Liver (tissue), 9 donors: Measurements from ENCODE around the gene KRTAP4-9. TPM values are rescaled to one million over a fixed set of nuclear protein-coding genes. Genes with fewer than 3 reads are reported as not detected.
"Not testable (repeated sequence)": the region's sequence is repeated elsewhere in the genome, so short reads cannot be mapped to it uniquely, and the experiment has no call there.

Experiments used
- DNase-seq: peaks from one replicate; pipeline ENCODE4 v3.0.0-alpha.2; 2017; ENCODE audit warnings: low spot score
- H3K27ac ChIP-seq, 2 donors: one replicate each; pipeline ENCODE4 v1.7.0; 2013; ENCODE audit warnings: inconsistent platforms in 2 of 2, low read length in 2 of 2, control low read depth in 1 of 2, low read depth in 1 of 2, mild to moderate bottlenecking in 1 of 2
- H3K27me3 ChIP-seq, 4 donors: one replicate each; pipeline versions ENCODE4 v1.6.1 to v1.7.0; 2013; ENCODE audit warnings: low read length in 3 of 4, inconsistent platforms in 1 of 4, mild to moderate bottlenecking in 1 of 4, moderate library complexity in 1 of 4; ENCODE audit not compliant: control insufficient read depth in 4 of 4, insufficient read depth in 4 of 4
- H3K36me3 ChIP-seq, 4 donors: one replicate each; pipeline versions ENCODE4 v1.6.1 to v1.7.0; 2013; ENCODE audit warnings: low read length in 3 of 4, mild to moderate bottlenecking in 3 of 4, low read depth in 1 of 4, moderate library complexity in 1 of 4; ENCODE audit not compliant: control insufficient read depth in 4 of 4, insufficient read depth in 3 of 4
- H3K4me1 ChIP-seq, 4 donors: one replicate each; pipeline versions ENCODE4 v1.6.1 to v1.7.0; 2013; ENCODE audit warnings: low read length in 3 of 4, mild to moderate bottlenecking in 3 of 4, moderate library complexity in 1 of 4; ENCODE audit not compliant: control insufficient read depth in 4 of 4, insufficient read depth in 4 of 4
- H3K4me3 ChIP-seq, 3 donors: one replicate each; pipeline versions ENCODE4 v1.6.1 to v1.7.0; 2013; ENCODE audit warnings: low read length in 3 of 3, control low read depth in 1 of 3, low read depth in 1 of 3, mild to moderate bottlenecking in 1 of 3
- H3K9ac ChIP-seq, 2 donors: one replicate each; pipeline ENCODE4 v1.7.0; 2013; ENCODE audit warnings: low read length in 2 of 2, mild to moderate bottlenecking in 2 of 2, moderate library complexity in 2 of 2, control low read depth in 1 of 2, low read depth in 1 of 2
- H3K9me3 ChIP-seq, 4 donors: one replicate each; pipeline versions ENCODE4 v1.6.1 to v1.7.0; 2013; ENCODE audit warnings: low read length in 3 of 4; ENCODE audit not compliant: control insufficient read depth in 4 of 4
- EGR1 ChIP-seq, 2 donors: IDR thresholded peaks; 2 replicates each; pipeline ENCODE4 v1.6.1; 2016 to 2018; ENCODE audit warnings: antibody characterized with exemption in 2 of 2, low read depth in 2 of 2
- FOXA1 ChIP-seq: IDR thresholded peaks from 2 replicates; pipeline ENCODE4 v1.6.1; 2016; ENCODE audit warnings: antibody characterized with exemption
- FOXA2 ChIP-seq: IDR thresholded peaks from 2 replicates; pipeline ENCODE4 v1.6.1; 2016; ENCODE audit warnings: antibody characterized with exemption
- HNF4G ChIP-seq: IDR thresholded peaks from 2 replicates; pipeline ENCODE4 v1.6.1; 2016; ENCODE audit warnings: antibody characterized with exemption
- JUND ChIP-seq, 2 donors: IDR thresholded peaks; 2 replicates each; pipeline ENCODE4 v1.6.1; 2016; ENCODE audit warnings: antibody characterized with exemption in 2 of 2
- NR2F2 ChIP-seq: IDR thresholded peaks from 2 replicates; pipeline ENCODE4 v1.6.1; 2016; ENCODE audit warnings: antibody characterized with exemption
- RAD21 ChIP-seq, 2 donors: IDR thresholded peaks; 2 replicates each; pipeline ENCODE4 v1.6.1; 2016; ENCODE audit warnings: antibody characterized with exemption in 2 of 2, mild to moderate bottlenecking in 2 of 2
- RXRA ChIP-seq, 2 donors: IDR thresholded peaks; 2 replicates each; pipeline ENCODE4 v1.6.1; 2017 to 2018; ENCODE audit warnings: antibody characterized with exemption in 2 of 2, mild to moderate bottlenecking in 1 of 2
- WGBS: extraction: QIAGEN DNeasy Blood & Tissue Kit; methylation state at CpG from one replicate; pipeline ENCODE4 v1.1.7; 2013; 5-methylcytosine and 5-hydroxymethylcytosine counted together
- polyA plus RNA-seq, 2 donors: library from polyadenylated mRNA; stranded (reverse) in 1 of 2; unstranded in 1 of 2; fragments of 200-250 nt in 1 of 2; fragments of >200 nt in 1 of 2; fragmentation: Nextera tagmentation in 1 of 2; extraction: Ambion mirVana in 1 of 2; gene quantifications; one replicate each; pipeline versions ENCODE4 v1.2.1 to v1.2.3, GENCODE V29; 2013 to 2015
- total RNA-seq, 2 donors: library from RNA; depleted of rRNA; stranded (reverse); fragments of >200 nt; gene quantifications; one replicate each; pipeline ENCODE4 v1.2.3, GENCODE V29; 2014
- TF ChIP-seq, protein P1 (sequence below): IDR thresholded peaks from 2 replicates; pipeline ENCODE4 v1.6.1; 2016; ENCODE audit warnings: antibody characterized with exemption
- TF ChIP-seq, protein P2 (sequence below): IDR thresholded peaks from 2 replicates; pipeline ENCODE4 v1.6.1; 2016; ENCODE audit warnings: antibody characterized with exemption
- TF ChIP-seq, protein P3 (sequence below): IDR thresholded peaks from 2 replicates; pipeline ENCODE4 v1.6.1; 2016; ENCODE audit warnings: antibody characterized with exemption
- TF ChIP-seq, protein P4 (sequence below): fragments of 150-350 bp; IDR thresholded peaks from 2 replicates; pipeline ENCODE4 v1.5.1; 2017; ENCODE audit warnings: improper control_type of control experiment, low read depth, low read length; ENCODE audit not compliant: missing input control
- donor health status: healthy.
- donor health status: healthy.
- donor health status: healthy.
- donor health status: healthy.
- donor health status: healthy.

Gene KRTAP4-9
- total and polyA plus RNA-seq, 4 donors, result not detected

DNA sequence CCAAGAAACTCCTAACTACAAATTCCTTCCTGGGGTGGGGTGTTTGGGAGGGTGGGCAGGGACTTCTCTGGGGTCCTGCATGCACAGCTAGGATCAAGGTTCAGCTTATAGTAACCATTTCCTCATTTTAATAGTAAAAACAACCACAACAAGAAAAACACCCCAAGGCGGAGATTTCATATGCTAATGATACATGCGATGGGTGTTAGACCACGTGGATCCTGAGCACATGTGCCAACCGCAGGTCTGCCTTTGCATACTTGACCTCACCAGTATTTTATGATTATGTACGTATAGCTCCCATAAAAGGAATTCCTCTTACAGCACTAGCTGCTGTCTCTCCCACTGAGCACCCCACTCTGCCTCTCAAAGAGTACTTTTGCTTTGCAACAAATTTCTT, 11.1 kb downstream of the KRTAP4-9 start:
- no peak overlapping the region for H3K9ac ChIP-seq
- H3K27ac ChIP-seq, result no peak overlapping the region
- no peaks in the 10 kb centered on the region for H3K4me1 ChIP-seq
- no peaks in the 10 kb centered on the region for H3K36me3 ChIP-seq
- 61% methylated on average over 5 of the region's 5 CpGs for WGBS
- DNase-seq, result no peak
- H3K9me3 ChIP-seq, result no peaks in the 10 kb centered on the region
- no peak overlapping the region for H3K4me3 ChIP-seq
- H3K27me3 ChIP-seq, result peaks cover 0 to 4% (median 0%) of the 10 kb centered on the region in 4 donors
- TF ChIP-seq RAD21 (IDR thresholded peaks at IDR 0.05) (no peak), NR2F2 (no peak), HNF4G (no peak), FOXA1 (no peak)
- TF ChIP-seq, protein P1, sequence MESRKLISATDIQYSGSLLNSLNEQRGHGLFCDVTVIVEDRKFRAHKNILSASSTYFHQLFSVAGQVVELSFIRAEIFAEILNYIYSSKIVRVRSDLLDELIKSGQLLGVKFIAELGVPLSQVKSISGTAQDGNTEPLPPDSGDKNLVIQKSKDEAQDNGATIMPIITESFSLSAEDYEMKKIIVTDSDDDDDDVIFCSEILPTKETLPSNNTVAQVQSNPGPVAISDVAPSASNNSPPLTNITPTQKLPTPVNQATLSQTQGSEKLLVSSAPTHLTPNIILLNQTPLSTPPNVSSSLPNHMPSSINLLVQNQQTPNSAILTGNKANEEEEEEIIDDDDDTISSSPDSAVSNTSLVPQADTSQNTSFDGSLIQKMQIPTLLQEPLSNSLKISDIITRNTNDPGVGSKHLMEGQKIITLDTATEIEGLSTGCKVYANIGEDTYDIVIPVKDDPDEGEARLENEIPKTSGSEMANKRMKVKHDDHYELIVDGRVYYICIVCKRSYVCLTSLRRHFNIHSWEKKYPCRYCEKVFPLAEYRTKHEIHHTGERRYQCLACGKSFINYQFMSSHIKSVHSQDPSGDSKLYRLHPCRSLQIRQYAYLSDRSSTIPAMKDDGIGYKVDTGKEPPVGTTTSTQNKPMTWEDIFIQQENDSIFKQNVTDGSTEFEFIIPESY, result no peak

DNA sequence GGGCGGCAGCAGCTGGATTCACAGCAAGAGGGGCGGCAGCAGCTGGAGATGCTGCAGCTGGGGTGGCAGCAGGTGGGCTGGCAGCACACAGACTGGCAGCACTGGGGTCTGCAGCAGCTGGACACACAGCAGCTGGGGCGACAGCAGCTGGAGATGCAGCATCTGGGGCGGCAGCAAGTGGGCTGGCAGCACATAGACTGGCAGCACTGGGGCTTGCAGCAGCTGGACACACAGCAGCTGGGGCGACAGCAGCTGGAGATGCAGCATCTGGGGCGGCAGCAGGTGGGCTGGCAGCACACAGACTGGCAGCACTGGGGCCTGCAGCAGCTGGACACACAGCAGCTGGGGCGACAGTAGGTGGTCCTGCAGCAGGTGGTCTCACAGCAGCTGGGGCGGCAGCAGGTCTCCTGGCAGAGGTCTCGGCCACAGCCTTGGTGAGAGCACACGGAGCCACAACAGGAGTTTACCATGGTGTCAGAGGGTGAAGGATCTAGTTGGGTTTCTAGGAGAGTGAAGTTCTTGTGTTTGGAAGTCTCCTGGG, 12.7 kb downstream of the KRTAP4-9 start, which contains the start of gene KRTAP4-11:
KRTAP4-11 (minus strand) TSS at position 528 of the 541 bp plus-strand sequence; CDS start at position 470, 58 bp downstream.
- not testable (repeated sequence) for H3K36me3 ChIP-seq, H3K4me3 ChIP-seq, DNase-seq, H3K9ac ChIP-seq, H3K9me3 ChIP-seq, H3K27me3 ChIP-seq, H3K27ac ChIP-seq, H3K4me1 ChIP-seq
- 75% methylated on average over 10 of the region's 10 CpGs for WGBS

DNA sequence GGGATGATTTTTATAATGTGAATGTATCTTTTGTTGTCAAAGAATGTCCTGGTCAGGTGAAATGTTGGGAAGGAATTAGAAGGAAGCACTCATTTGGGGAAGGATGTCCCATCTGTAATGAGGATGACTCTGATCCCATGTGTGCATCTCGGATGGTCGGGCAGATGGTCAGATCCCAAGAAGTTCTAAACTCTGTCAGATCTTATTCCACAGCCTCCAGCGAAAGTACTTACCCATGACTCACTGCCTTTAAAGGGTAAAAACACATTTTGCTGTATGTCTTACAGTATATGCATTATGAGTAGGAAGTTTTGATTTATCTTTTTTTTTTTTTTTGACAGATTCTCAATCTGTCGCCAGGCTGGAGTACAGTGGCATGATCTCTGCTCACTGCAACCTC, 13.5 kb downstream of the KRTAP4-9 start:
- Histone ChIP-seq H3K4me1 (no peaks in the 10 kb centered on the region), H3K27ac (no peak overlapping the region), H3K4me3 (no peak overlapping the region), H3K36me3 (no peaks in the 10 kb centered on the region), H3K9ac (no peak overlapping the region), H3K27me3 (peaks cover 0 to 4% (median 0%) of the 10 kb centered on the region in 4 donors), H3K9me3 (no peaks in the 10 kb centered on the region)
- WGBS, result 87% methylated on average over 4 of the region's 4 CpGs
- no peak for DNase-seq
- TF ChIP-seq EGR1 (IDR thresholded peaks at IDR 0.05; ENCODE audit: low read depth in 2 of 2) (no peak), RAD21 (IDR thresholded peaks at IDR 0.05) (no peak), JUND (IDR thresholded peaks at IDR 0.05) (no peak), FOXA2 (no peak), RXRA (IDR thresholded peaks at IDR 0.05) (no peak)
- TF ChIP-seq, protein P2, sequence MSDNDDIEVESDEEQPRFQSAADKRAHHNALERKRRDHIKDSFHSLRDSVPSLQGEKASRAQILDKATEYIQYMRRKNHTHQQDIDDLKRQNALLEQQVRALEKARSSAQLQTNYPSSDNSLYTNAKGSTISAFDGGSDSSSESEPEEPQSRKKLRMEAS, result no peak
- TF ChIP-seq, protein P3, sequence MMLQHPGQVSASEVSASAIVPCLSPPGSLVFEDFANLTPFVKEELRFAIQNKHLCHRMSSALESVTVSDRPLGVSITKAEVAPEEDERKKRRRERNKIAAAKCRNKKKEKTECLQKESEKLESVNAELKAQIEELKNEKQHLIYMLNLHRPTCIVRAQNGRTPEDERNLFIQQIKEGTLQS, result no peak
- TF ChIP-seq, protein P4, sequence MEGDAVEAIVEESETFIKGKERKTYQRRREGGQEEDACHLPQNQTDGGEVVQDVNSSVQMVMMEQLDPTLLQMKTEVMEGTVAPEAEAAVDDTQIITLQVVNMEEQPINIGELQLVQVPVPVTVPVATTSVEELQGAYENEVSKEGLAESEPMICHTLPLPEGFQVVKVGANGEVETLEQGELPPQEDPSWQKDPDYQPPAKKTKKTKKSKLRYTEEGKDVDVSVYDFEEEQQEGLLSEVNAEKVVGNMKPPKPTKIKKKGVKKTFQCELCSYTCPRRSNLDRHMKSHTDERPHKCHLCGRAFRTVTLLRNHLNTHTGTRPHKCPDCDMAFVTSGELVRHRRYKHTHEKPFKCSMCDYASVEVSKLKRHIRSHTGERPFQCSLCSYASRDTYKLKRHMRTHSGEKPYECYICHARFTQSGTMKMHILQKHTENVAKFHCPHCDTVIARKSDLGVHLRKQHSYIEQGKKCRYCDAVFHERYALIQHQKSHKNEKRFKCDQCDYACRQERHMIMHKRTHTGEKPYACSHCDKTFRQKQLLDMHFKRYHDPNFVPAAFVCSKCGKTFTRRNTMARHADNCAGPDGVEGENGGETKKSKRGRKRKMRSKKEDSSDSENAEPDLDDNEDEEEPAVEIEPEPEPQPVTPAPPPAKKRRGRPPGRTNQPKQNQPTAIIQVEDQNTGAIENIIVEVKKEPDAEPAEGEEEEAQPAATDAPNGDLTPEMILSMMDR, result no peak

DNA sequence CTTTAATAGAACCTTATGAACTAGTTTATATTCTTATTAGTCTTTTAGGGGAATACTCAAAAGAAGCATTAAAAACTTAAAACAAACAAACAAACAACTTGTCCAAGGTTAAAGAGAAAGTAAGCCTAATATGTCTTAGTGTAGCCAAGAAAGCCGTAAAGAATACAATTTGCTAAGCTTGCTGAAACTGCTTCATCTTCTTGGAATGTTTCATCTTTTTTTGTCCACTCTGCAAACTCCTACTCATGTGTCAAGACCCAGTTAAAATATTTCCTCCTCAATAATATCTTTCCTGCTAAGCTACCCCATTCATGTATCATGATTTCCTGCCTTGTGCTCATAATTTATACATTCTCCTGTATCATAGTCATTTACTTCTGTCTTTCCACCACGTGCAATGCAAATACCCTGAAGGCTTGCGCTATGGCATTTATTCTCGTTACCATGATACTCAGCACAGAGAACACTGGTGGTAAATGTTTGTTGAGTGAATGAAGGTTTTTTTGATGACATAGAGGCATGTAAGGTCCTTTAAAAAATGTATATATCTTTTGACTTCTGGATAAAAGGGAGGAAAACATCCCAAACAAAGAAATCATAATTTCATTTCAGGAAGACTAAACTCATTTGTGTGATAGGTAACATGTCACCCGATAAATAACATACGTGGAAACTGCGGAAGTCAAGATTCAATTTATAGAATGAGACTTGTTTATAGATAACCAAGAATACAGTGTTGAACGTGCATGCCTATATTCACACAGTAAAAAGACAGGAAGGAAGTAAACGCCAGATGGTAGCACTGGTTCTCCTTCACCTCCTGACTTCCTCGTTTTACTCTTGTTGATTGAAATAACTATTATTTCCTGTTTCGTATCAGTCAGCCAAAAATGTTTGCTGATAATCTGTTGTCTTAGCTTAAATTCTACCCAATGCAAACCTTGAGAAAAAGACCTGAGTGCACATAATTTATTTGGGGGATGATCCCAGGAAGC, 14.8 kb downstream of the KRTAP4-9 start:
- not testable (repeated sequence) for H3K9ac ChIP-seq, H3K36me3 ChIP-seq, DNase-seq, H3K27me3 ChIP-seq, H3K27ac ChIP-seq, H3K4me1 ChIP-seq, H3K9me3 ChIP-seq, H3K4me3 ChIP-seq
- 55% methylated on average over 11 of the region's 11 CpGs for WGBS
